ENCODE data around the gene CSNK1D.

Gene CSNK1D

GRCh38 chr17:82235056-82235774, 38.3 kb downstream of the CSNK1D start:
- Histone ChIP-seq H3K27ac (peak overlapping the region in 3 of 21 experiments; percentile 10 to 60 (median 13)), H3K4me3 (no peak overlapping the region)

GRCh38 chr17:82234211-82235055, 39.1 kb downstream of the CSNK1D start:
- H3K27ac ChIP-seq = peak overlapping the region in 1 of 21 experiments; percentile 31

GRCh38 chr17:82232876-82233785, 40.4 kb downstream of the CSNK1D start:
- Histone ChIP-seq H3K4me3 (no peak overlapping the region), H3K27ac (peak overlapping the region in 2 of 21 experiments; percentile 59 to 88)

More at GRCh38 chr17:82234211-82235055, 39.1 kb downstream of the CSNK1D start:
- no peak overlapping the region for H3K4me3 ChIP-seq

- H3K27ac ChIP-seq = peak overlapping the region in 15 of 21 experiments; percentile 5 to 98 (median 88)
- peak overlapping the region in 2 of 7 experiments; percentile 49 to 74 for H3K4me3 ChIP-seq
Measured at GRCh38 chr17:82232322-82232820, 41.1 kb downstream of the CSNK1D start.

GRCh38 chr17:82231562-82232321, 41.8 kb downstream of the CSNK1D start:
- Histone ChIP-seq H3K27ac (peak overlapping the region in 20 of 21 experiments; percentile 59 to 98 (median 88)), H3K4me3 (peak overlapping the region; percentile 40 to 74 (median 49))

GRCh38 chr17:82231312-82231561, 42.3 kb downstream of the CSNK1D start:
- Histone ChIP-seq H3K27ac (peak overlapping the region in 20 of 21 experiments; percentile 59 to 98 (median 88)), H3K4me3 (peak overlapping the region; percentile 40 to 74 (median 49))

GRCh38 chr17:82230609-82231311, 42.7 kb downstream of the CSNK1D start:
- Histone ChIP-seq H3K27ac (peak overlapping the region in 20 of 21 experiments; percentile 59 to 98 (median 89)), H3K4me3 (peak overlapping the region; percentile 40 to 74 (median 49))

GRCh38 chr17:82229698-82230608, 43.5 kb downstream of the CSNK1D start:
- Histone ChIP-seq H3K4me3 (peak overlapping the region; percentile 40 to 74 (median 49)), H3K27ac (peak overlapping the region in 20 of 21 experiments; percentile 71 to 98 (median 90))

- Histone ChIP-seq H3K27ac (peak within 1 kb of the TSS; percentile 79 to 98 (median 91)), H3K4me3 (peak within 1 kb of the TSS; percentile 40 to 74 (median 49))
Measured at GRCh38 chr17:82228842-82229697, 44.4 kb downstream of the CSNK1D start, which contains the start of gene SLC16A3. TSS of gene SLC16A3 (plus strand) at chr17:82229042. CDS start at chr17:82236009, 6,967 bp downstream.

GRCh38 chr17:82228278-82228841, 45.1 kb downstream of the CSNK1D start:
- Histone ChIP-seq H3K27ac (peak overlapping the region; percentile 79 to 98 (median 91)), H3K4me3 (peak overlapping the region; percentile 40 to 74 (median 49))

GRCh38 chr17:82227629-82228277, 45.7 kb downstream of the CSNK1D start:
- H3K4me3 ChIP-seq = peak overlapping the region; percentile 40 to 74 (median 49)

GRCh38 chr17:82226809-82227628, 46.5 kb downstream of the CSNK1D start:
- Histone ChIP-seq H3K27ac (peak overlapping the region in 2 of 21 experiments; percentile 88 to 94), H3K4me3 (no peak overlapping the region)

More at GRCh38 chr17:82227629-82228277, 45.7 kb downstream of the CSNK1D start:
- peak overlapping the region in 20 of 21 experiments; percentile 79 to 98 (median 92) for H3K27ac ChIP-seq

- Histone ChIP-seq H3K4me3 (no peak overlapping the region), H3K27ac (no peak overlapping the region)
Measured at GRCh38 chr17:82226146-82226808, 47.2 kb downstream of the CSNK1D start.
